GM20000 (cell line): ENCODE results near the gene HIGD1C.
"Not testable (repeated sequence)": the region's sequence is repeated elsewhere in the genome, so short reads cannot be mapped to it uniquely, and the experiment has no call there.

Experiments used
- DNase-seq: peaks from one replicate; pipeline ENCODE4 v3.0.0; 2012; ENCODE audit warnings: low spot score
- TF ChIP-seq, protein P1 (sequence below): IDR thresholded peaks from 2 replicates; pipeline ENCODE4 v1.5.1; 2012; ENCODE audit warnings: mild to moderate bottlenecking, control low read depth; ENCODE audit errors: extremely low read depth, missing control alignments

Gene HIGD1C

DNA sequence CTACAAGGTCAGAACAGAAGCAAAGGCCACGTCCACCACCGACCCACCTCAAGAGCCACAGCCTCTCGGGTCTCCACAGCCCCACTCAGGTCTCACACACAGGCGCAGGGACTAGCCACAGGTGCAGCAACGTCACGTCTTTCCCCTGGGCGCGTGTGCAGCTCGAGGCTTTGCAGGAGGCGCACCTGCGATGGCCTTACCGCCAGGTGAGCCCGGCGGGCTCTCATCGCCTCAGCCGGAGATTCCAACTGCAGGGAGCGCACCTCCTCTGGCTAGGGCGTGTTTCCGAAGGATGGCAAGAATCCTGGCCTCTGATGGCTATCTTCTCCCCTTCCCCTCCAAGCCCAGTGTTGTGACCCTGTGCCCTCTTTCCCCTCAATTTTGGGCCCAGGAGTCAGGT, at the start of gene HIGD1C:
Gene HIGD1C, plus strand, starts transcription at position 35 of the 400 bp plus-strand sequence. CDS start 1,455 bp downstream, outside the sequence.
- TF ChIP-seq, protein P1, sequence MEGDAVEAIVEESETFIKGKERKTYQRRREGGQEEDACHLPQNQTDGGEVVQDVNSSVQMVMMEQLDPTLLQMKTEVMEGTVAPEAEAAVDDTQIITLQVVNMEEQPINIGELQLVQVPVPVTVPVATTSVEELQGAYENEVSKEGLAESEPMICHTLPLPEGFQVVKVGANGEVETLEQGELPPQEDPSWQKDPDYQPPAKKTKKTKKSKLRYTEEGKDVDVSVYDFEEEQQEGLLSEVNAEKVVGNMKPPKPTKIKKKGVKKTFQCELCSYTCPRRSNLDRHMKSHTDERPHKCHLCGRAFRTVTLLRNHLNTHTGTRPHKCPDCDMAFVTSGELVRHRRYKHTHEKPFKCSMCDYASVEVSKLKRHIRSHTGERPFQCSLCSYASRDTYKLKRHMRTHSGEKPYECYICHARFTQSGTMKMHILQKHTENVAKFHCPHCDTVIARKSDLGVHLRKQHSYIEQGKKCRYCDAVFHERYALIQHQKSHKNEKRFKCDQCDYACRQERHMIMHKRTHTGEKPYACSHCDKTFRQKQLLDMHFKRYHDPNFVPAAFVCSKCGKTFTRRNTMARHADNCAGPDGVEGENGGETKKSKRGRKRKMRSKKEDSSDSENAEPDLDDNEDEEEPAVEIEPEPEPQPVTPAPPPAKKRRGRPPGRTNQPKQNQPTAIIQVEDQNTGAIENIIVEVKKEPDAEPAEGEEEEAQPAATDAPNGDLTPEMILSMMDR: no peak
- DNase-seq: no peak

DNA sequence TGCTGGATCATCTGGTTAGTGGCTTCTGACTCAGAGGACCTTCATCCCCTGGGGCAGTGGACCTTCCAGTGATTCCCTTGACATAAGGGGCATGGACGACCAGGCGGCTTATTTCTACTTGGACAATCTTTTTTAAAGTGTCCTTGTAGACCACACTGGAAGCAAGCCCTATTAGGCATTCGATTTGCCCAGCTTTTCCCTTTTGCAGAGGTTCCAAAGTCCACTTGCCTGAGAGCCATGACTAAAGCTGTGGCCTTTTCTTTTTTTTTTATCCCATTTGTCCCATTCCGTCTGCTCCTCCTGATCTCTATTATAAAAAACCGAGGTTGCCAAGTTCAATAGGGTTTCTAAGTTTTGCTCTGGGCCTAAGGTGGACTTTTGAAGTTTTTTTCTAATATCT, 43.9 kb upstream of the HIGD1C start:
- DNase-seq: not testable (repeated sequence)

DNA sequence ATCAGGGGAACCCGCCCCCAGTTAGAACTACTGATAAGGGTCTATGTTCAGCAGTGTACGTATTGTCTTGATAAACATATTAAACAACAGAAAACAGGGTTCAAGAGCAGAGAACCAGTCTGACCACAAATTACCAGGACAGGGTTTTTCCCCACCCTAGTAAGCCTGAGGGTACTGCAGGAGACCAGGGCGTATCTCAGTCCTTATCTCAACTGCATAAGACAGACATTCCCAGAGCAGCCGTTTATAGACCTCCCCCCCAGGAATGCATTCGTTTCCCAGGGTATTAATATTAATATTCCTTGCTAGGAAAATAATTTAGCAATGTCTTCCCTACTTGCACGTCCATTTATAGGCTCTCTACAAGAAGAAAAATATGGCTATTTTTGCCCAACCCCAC, 40.0 kb upstream of the HIGD1C start:
- not testable (repeated sequence) for DNase-seq

DNA sequence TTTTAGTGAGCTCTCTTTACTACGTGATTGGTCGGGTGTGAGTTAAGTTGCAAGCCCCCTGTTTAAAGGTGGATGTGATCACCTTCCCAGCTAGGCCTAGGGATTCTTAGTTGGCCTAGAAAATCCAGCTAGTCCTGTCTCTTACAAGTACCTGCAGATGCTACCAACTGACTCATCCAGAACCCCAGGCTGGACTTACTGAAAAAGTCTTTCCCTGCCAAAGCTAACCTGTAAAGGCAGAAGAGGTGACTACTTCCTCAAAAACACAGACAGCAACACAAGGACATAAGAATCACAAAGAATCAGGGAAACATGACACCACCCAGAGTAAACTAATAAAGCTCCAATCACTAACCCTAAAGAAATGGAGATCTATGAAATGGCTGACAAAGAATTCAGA, 39.1 kb upstream of the HIGD1C start:
- no peak for DNase-seq
- TF ChIP-seq, protein P1: no peak

DNA sequence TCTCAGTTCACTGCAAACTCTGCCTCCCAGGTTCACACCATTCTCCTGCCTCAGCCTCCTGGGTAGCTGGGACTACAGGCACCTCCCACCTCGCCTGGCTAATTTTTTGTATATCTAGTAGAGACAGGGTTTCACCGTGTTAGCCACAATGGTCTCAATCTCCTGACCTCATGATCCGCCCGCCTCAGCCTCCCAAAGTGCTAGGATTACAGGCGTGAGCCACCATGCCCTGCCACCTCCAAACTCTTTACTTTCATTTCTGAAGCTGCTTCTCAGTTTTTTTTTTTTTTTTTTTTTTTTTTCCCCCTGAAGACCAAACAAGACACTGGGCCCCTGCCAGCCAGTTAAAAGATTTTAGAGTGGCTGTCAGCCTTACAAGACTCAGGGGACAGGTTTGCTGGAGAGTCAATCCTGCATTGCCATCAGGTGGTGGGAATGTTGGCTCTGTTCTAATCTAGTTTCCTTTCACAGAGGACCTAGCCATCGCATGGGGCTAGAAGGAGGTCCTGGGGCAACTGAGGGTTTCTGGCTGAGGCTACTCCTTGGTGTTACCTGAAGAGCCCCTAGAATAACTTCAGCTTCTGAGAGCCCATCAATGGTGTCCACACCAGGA, 37.4 kb upstream of the HIGD1C start:
- TF ChIP-seq, protein P1: no peak
- DNase-seq: no peak

DNA sequence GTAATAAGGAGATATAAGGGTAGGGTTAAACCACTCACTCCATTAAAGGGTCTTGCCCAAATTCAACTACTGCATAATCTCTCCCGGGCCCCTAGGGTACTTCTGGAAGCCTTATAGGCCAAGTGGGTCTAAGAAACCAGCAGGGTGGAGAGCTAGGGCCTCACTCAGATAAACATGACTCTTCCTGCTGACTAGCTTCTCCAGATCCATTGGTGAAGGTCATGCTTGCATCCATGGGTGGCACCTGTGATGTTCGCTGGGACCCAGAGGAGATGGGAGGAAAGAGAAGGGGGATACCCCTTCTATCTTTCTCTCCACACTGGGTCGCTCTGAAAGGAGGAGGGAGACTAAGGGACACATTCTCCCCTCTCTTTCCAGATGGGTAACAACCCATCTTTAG, 36.1 kb upstream of the HIGD1C start:
- TF ChIP-seq, protein P1: no peak
- DNase-seq: no peak

DNA sequence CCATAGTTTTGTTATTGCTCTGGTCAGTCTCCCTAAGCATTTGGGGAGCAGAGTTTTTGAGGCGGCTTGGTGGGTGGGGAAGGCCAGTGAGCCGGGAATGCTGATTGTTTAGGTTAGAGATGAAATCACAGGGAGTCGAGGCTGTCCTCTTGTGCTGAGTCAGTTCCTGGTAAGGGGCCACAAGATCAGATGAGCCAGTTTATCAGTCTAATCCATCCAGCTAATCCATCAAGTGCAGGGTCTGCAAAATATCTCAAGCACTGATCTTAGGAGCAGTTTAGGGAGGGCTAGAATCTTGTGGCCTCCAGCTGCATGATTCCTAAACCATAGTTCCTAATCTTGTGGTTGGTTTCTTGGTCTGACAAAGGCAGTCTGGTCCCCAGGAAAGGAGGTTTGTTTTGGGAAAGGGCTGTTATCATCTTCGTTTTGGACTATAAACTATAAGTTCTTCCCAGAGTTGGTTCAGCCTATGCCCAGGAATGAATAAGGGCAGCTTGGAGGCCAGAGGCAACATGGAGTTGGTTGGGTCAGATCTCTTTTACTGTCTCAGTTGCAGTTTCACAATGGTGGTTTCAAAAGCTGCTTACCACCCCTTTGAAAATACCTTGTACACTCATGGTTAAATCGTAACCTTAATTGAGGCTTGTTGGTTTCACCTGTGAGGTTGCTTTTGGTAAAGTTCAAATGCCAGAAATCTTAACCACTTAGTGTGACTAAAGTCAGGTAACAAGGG, 33.6 kb upstream of the HIGD1C start:
- TF ChIP-seq, protein P1: no peak
- no peak for DNase-seq

DNA sequence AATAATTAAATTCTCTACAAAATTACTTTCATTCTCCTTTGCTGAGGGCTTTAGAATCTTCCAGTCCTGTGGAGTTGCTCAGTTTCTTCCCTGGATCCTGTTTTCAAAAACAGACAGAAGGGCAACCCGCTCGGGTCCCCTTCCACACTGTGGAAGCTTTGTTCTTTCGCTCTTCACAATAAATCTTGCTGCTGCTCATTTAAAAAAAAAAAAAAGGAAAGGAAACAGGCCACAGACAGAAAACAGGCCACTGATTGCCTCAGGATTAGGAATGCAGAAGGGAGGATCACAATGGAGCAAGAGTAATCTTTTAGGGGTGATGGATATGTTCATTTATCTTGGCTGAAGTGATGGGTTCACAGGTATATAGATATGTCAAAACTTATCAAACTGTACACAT, 29.5 kb upstream of the HIGD1C start:
- TF ChIP-seq, protein P1: no peak
- DNase-seq: no peak
